Fibroblast of lung (primary cell): Measurements from ENCODE around the gene HID1.

Experiments used
- EZH2 ChIP-seq: IDR thresholded peaks from 2 replicates; pipeline ENCODE4 v1.5.1; 2012; ENCODE audit warnings: low read length, control low read depth, mild to moderate bottlenecking; ENCODE audit errors: missing control alignments
- TF ChIP-seq, protein P1 (sequence below), 2 donors: IDR thresholded peaks in 1 of 2; conservative IDR thresholded peaks in 1 of 2; 1 replicate in 1 of 2; 2 replicates in 1 of 2; pipeline ENCODE4 v1.5.1; 2011 to 2012; ENCODE audit warnings: low read length in 2 of 2, control low read depth in 1 of 2, inconsistent platforms in 1 of 2, low read depth in 1 of 2, mild to moderate bottlenecking in 1 of 2

DNA sequence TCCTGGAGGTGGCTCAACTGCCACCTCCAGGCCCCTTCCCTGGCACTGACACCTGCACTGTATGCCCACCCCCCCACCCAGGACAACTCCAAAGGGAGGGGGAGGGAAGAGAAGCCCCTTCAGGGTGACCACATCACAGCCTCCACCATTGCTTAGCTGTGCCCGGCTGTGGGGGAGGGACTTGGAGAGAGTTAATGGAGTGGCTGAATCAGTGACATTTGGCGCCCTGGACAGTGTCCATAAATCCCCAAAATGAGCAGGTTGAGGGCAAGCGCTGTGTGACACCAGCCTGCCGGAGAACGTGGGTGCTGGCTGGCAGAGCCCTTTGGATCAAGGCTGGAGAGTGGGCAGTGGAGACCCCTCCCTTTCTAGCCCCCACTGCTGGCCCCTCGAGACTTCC lies 50.4 kb downstream of the HID1 start:
- TF ChIP-seq EZH2: peak; percentile 28
- TF ChIP-seq, protein P1, sequence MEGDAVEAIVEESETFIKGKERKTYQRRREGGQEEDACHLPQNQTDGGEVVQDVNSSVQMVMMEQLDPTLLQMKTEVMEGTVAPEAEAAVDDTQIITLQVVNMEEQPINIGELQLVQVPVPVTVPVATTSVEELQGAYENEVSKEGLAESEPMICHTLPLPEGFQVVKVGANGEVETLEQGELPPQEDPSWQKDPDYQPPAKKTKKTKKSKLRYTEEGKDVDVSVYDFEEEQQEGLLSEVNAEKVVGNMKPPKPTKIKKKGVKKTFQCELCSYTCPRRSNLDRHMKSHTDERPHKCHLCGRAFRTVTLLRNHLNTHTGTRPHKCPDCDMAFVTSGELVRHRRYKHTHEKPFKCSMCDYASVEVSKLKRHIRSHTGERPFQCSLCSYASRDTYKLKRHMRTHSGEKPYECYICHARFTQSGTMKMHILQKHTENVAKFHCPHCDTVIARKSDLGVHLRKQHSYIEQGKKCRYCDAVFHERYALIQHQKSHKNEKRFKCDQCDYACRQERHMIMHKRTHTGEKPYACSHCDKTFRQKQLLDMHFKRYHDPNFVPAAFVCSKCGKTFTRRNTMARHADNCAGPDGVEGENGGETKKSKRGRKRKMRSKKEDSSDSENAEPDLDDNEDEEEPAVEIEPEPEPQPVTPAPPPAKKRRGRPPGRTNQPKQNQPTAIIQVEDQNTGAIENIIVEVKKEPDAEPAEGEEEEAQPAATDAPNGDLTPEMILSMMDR (conservative IDR thresholded peaks at IDR 0.05 in 1 of 2, IDR thresholded peaks at IDR 0.05 in 1 of 2; ENCODE audit: low read depth in 1 of 2, low read length in 2 of 2): no peak
